ENCODE data around the gene IL22RA2. TPM values are rescaled to one million over a fixed set of nuclear protein-coding genes. Genes with fewer than 3 reads are reported as not detected.

The IL22RA2 gene
- total RNA-seq, 6 experiments from 2014 or later: not detected

GRCh38 chr6:137134483-137134882 lies 39.0 kb downstream of the IL22RA2 start:
- peaks cover 4% of the 10 kb centered on the region for H3K27me3 Mint-ChIP-seq (ENCODE audit: insufficient read depth)
- no peak overlapping the region for H3K27ac Mint-ChIP-seq
- H3K9me3 Mint-ChIP-seq: peaks cover 9% of the 10 kb centered on the region; the same call in 1 of the 2 replicates
- TF ChIP-seq CTCF (IDR thresholded peaks at IDR 0.05): no peak
- H3K4me1 Mint-ChIP-seq (ENCODE audit: low read depth): no peaks in the 10 kb centered on the region
- H3K4me3 Mint-ChIP-seq: no peak overlapping the region
- peaks cover 7% of the 10 kb centered on the region; the same call in 1 of the 2 replicates for H3K36me3 Mint-ChIP-seq (ENCODE audit: low read depth)
- DNase-seq: no peak

GRCh38 chr6:137133122-137133521 lies 40.3 kb downstream of the IL22RA2 start:
- DNase-seq: no peak
- peaks cover 13% of the 10 kb centered on the region for H3K9me3 Mint-ChIP-seq
- no peak overlapping the region for H3K4me3 Mint-ChIP-seq
- H3K27me3 Mint-ChIP-seq (ENCODE audit: insufficient read depth): peaks cover 4% of the 10 kb centered on the region
- no peak for TF ChIP-seq CTCF (IDR thresholded peaks at IDR 0.05)
- H3K36me3 Mint-ChIP-seq (ENCODE audit: low read depth): peaks cover 7% of the 10 kb centered on the region; the same call in 1 of the 2 replicates
- no peak overlapping the region for H3K27ac Mint-ChIP-seq
- no peaks in the 10 kb centered on the region for H3K4me1 Mint-ChIP-seq (ENCODE audit: low read depth)

GRCh38 chr6:137126875-137127485 lies 46.5 kb downstream of the IL22RA2 start:
- no peak for TF ChIP-seq CTCF (IDR thresholded peaks at IDR 0.05)
- H3K4me3 Mint-ChIP-seq: no peak overlapping the region
- no peaks in the 10 kb centered on the region for H3K4me1 Mint-ChIP-seq (ENCODE audit: low read depth)
- no peaks in the 10 kb centered on the region for H3K36me3 Mint-ChIP-seq (ENCODE audit: low read depth)
- no peak overlapping the region for H3K27ac Mint-ChIP-seq
- H3K9me3 Mint-ChIP-seq: peaks cover 4% of the 10 kb centered on the region; the same call in 1 of the 2 replicates
- no peak for DNase-seq
- H3K27me3 Mint-ChIP-seq (ENCODE audit: insufficient read depth): peaks cover 4% of the 10 kb centered on the region; the same call in 1 of the 2 replicates

GRCh38 chr6:137123078-137123477 lies 50.4 kb downstream of the IL22RA2 start:
- no peaks in the 10 kb centered on the region for H3K9me3 Mint-ChIP-seq
- no peaks in the 10 kb centered on the region for H3K4me1 Mint-ChIP-seq (ENCODE audit: low read depth)
- no peaks in the 10 kb centered on the region for H3K36me3 Mint-ChIP-seq (ENCODE audit: low read depth)
- DNase-seq: no peak
- no peak overlapping the region for H3K4me3 Mint-ChIP-seq
- TF ChIP-seq CTCF (IDR thresholded peaks at IDR 0.05): no peak
- H3K27me3 Mint-ChIP-seq (ENCODE audit: insufficient read depth): peaks cover 2% of the 10 kb centered on the region; the same call in 1 of the 2 replicates
- no peak overlapping the region for H3K27ac Mint-ChIP-seq

GRCh38 chr6:137122612-137123011 lies 50.8 kb downstream of the IL22RA2 start:
- DNase-seq: no peak
- Mint-ChIP-seq H3K9me3 (no peaks in the 10 kb centered on the region), H3K36me3 (ENCODE audit: low read depth) (no peaks in the 10 kb centered on the region), H3K4me1 (ENCODE audit: low read depth) (no peaks in the 10 kb centered on the region), H3K27me3 (ENCODE audit: insufficient read depth) (peaks cover 2% of the 10 kb centered on the region; the same call in 1 of the 2 replicates), H3K4me3 (no peak overlapping the region), H3K27ac (no peak overlapping the region)
- no peak for TF ChIP-seq CTCF (IDR thresholded peaks at IDR 0.05)
